CD14-positive monocyte (primary cell): ENCODE measurements around the gene OSTF1. TPM values are rescaled to one million over a fixed set of nuclear protein-coding genes. Genes with fewer than 3 reads are reported as not detected.

ENCODE experiments used
- DNase-seq, 3 donors: peaks; one replicate each; pipeline ENCODE4 v3.0.0-alpha.2; 2011 to 2022
- H2AFZ ChIP-seq: 2 replicates; pipeline ENCODE4 v1.6.0; 2012; ENCODE audit warnings: mild to moderate bottlenecking, low read depth, low read length, inconsistent platforms; ENCODE audit not compliant: insufficient read depth, poor library complexity, severe bottlenecking
- H3K27ac ChIP-seq, 2 donors: 1 replicate in 1 of 2; 2 replicates in 1 of 2; pipeline ENCODE4 v1.5.1; 2012 to 2013; ENCODE audit warnings: low read length in 2 of 2, control low read depth in 1 of 2, inconsistent platforms in 1 of 2, low read depth in 1 of 2, mild to moderate bottlenecking in 1 of 2
- H3K27me3 ChIP-seq, 2 donors: one replicate each; pipeline versions ENCODE4 v1.6.0 to v1.6.1; 2011 to 2013; ENCODE audit warnings: low read length in 2 of 2; ENCODE audit not compliant: control insufficient read depth in 2 of 2, insufficient read depth in 2 of 2
- H3K36me3 ChIP-seq, 2 donors: replicated peaks in 1 of 2; 1 replicate in 1 of 2; 2 replicates in 1 of 2; pipeline versions ENCODE4 v1.5.1 to v1.6.1; 2012 to 2013; ENCODE audit warnings: low read length in 2 of 2, control low read depth in 1 of 2, inconsistent platforms in 1 of 2, mild to moderate bottlenecking in 1 of 2; ENCODE audit not compliant: insufficient read depth in 2 of 2, control insufficient read depth in 1 of 2
- H3K4me1 ChIP-seq, 2 donors: 1 replicate in 1 of 2; 2 replicates in 1 of 2; pipeline versions ENCODE4 v1.5.1 to v1.6.1; 2012 to 2013; ENCODE audit warnings: low read length in 2 of 2, control low read depth in 1 of 2, inconsistent platforms in 1 of 2, mild to moderate bottlenecking in 1 of 2, moderate library complexity in 1 of 2; ENCODE audit not compliant: insufficient read depth in 2 of 2, control insufficient read depth in 1 of 2
- H3K4me2 ChIP-seq: replicated peaks from 2 replicates; pipeline ENCODE3; 2012; ENCODE audit warnings: low read length, moderate library complexity, mild to moderate bottlenecking; ENCODE audit not compliant: poor library complexity, severe bottlenecking; ENCODE audit errors: extremely low read depth
- H3K4me3 ChIP-seq, 3 experiments: fragments of 200-600 bp in 1 of 3; sonication (generic) in 1 of 3; replicated peaks in 1 of 3; 1 replicate in 2 of 3; 2 replicates in 1 of 3; pipeline ENCODE4 v1.5.1; 2011 to 2013; ENCODE audit warnings: low read length in 3 of 3, mild to moderate bottlenecking in 3 of 3, control low read depth in 2 of 3, low read depth in 2 of 3, inconsistent platforms in 1 of 3, moderate library complexity in 1 of 3
- H3K79me2 ChIP-seq: 2 replicates; pipeline ENCODE4 v1.6.0; 2012; ENCODE audit warnings: mild to moderate bottlenecking, control low read depth, inconsistent platforms, low read length, moderate library complexity; ENCODE audit not compliant: insufficient read depth
- H3K9ac ChIP-seq: 2 replicates; pipeline ENCODE4 v1.6.0; 2017; ENCODE audit warnings: low read length, mild to moderate bottlenecking; ENCODE audit not compliant: insufficient read depth, poor library complexity, severe bottlenecking
- H3K9me3 ChIP-seq, 2 donors: replicated peaks in 1 of 2; 1 replicate in 1 of 2; 2 replicates in 1 of 2; pipeline versions ENCODE4 v1.5.1 to v1.6.1; 2012 to 2013; ENCODE audit warnings: low read length in 2 of 2, control low read depth in 1 of 2; ENCODE audit not compliant: control insufficient read depth in 1 of 2, insufficient read depth in 1 of 2
- H4K20me1 ChIP-seq: 2 replicates; pipeline ENCODE4 v1.6.0; 2012; ENCODE audit warnings: mild to moderate bottlenecking, low read length, control low read depth, moderate library complexity; ENCODE audit not compliant: insufficient read depth
- H3K27ac Mint-ChIP-seq, 7 donors: one replicate each; pipeline ENCODE4 v1.8.0; 2020; ENCODE audit warnings: mild to moderate bottlenecking in 7 of 7, mixed read lengths in 7 of 7, moderate library complexity in 6 of 7, inconsistent platforms in 2 of 7
- H3K27me3 Mint-ChIP-seq, 3 donors: one replicate each; pipeline ENCODE4 v1.8.0; 2021 to 2022; ENCODE audit warnings: low read depth in 3 of 3, mild to moderate bottlenecking in 3 of 3, mixed read lengths in 3 of 3, moderate library complexity in 3 of 3, inconsistent platforms in 1 of 3
- H3K36me3 Mint-ChIP-seq, 2 donors: one replicate each; pipeline ENCODE4 v1.8.0; 2020; ENCODE audit warnings: mixed read lengths in 2 of 2, inconsistent platforms in 1 of 2, mild to moderate bottlenecking in 1 of 2
- H3K4me1 Mint-ChIP-seq: one replicate; pipeline ENCODE4 v1.8.0; 2020; ENCODE audit warnings: mild to moderate bottlenecking, mixed read lengths
- H3K4me3 Mint-ChIP-seq, 2 donors: one replicate each; pipeline ENCODE4 v1.8.0; 2020; ENCODE audit warnings: mild to moderate bottlenecking in 2 of 2, mixed read lengths in 2 of 2, moderate library complexity in 1 of 2
- H3K9me3 Mint-ChIP-seq, 7 donors: one replicate each; pipeline ENCODE4 v1.8.0; 2020 to 2022; ENCODE audit warnings: mixed read lengths in 7 of 7, mild to moderate bottlenecking in 6 of 7, moderate library complexity in 6 of 7, inconsistent platforms in 2 of 7
- WGBS: methylation state at CpG from one replicate; pipeline ENCODE4 v1.1.5; 2013; ENCODE audit warnings: missing lambda C conversion rate; ENCODE audit not compliant: insufficient coverage; 5-methylcytosine and 5-hydroxymethylcytosine counted together
- intact Hi-C, 2 donors: fragments of 100-400 bp; cut with micrococcal nuclease; formaldehyde crosslinking; loops; one replicate each; pipeline versions ENCODE4 v1.15.0 to v1.15.1; 2023
- polyA plus RNA-seq, 3 donors: library from polyadenylated mRNA; depleted of rRNA in 1 of 3; unstranded in 2 of 3; stranded (reverse) in 1 of 3; fragments of 300-500 nt in 2 of 3; fragments of >200 nt in 1 of 3; fragmentation: Illumina TruSeq in 2 of 3; gene quantifications; 1 replicate in 2 of 3; 2 replicates in 1 of 3; pipeline ENCODE4 v1.2.3, GENCODE V29; 2012 to 2021
- TF ChIP-seq, protein P1 (sequence below): fragments of 200-600 bp; IDR thresholded peaks from one replicate; pipeline ENCODE4 v1.8.0; 2022; ENCODE audit warnings: antibody characterized with exemption, mild to moderate bottlenecking

The OSTF1 gene
- polyA plus RNA-seq, 3 donors, result 59.8 to 296 (median 240) TPM

DNA sequence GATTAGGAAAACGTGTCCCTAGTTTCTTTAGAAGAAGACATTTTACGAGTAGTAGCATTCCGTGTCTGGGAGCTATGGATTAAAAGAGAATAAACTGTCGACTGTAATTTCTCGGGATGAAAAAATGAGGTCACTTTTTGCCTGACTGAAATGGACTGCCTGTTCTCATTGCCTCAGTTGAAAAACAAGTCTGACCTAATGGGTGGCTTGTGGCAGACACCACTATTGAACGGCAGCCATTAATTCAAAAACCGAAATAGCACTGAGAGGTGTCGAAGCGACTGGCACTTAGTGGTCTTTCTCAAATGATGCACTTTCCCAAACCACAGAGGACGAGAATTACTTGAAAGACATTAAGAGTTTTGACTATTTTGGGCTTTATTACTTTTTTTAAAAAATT, 35.4 kb downstream of the OSTF1 start:
- 98% methylated on average over 8 of the region's 10 CpGs for WGBS
- Histone ChIP-seq H3K79me2 (peaks cover 95% of the 10 kb centered on the region), H3K4me2 (no peak overlapping the region), H2AFZ (no peak overlapping the region), H3K4me1 (no peaks in the 10 kb centered on the region), H3K36me3 (peaks cover 31 to 73% of the 10 kb centered on the region in 2 donors), H3K27ac (no peak overlapping the region), H3K4me3 (no peak overlapping the region), H3K9ac (no peak overlapping the region), H3K27me3 (no peaks in the 10 kb centered on the region), H3K9me3 (no peaks in the 10 kb centered on the region), H4K20me1 (peaks cover 96% of the 10 kb centered on the region)
- peaks cover 25% of the 10 kb centered on the region for H3K4me1 Mint-ChIP-seq
- no peak for DNase-seq
- H3K27me3 Mint-ChIP-seq, result no peaks in the 10 kb centered on the region
- intact Hi-C loops, result no loop called here
- H3K9me3 Mint-ChIP-seq, result peaks cover 0 to 4% (median 0%) of the 10 kb centered on the region in 7 donors
- peaks cover 52 to 64% of the 10 kb centered on the region in 2 donors for H3K36me3 Mint-ChIP-seq
- TF ChIP-seq, protein P1, sequence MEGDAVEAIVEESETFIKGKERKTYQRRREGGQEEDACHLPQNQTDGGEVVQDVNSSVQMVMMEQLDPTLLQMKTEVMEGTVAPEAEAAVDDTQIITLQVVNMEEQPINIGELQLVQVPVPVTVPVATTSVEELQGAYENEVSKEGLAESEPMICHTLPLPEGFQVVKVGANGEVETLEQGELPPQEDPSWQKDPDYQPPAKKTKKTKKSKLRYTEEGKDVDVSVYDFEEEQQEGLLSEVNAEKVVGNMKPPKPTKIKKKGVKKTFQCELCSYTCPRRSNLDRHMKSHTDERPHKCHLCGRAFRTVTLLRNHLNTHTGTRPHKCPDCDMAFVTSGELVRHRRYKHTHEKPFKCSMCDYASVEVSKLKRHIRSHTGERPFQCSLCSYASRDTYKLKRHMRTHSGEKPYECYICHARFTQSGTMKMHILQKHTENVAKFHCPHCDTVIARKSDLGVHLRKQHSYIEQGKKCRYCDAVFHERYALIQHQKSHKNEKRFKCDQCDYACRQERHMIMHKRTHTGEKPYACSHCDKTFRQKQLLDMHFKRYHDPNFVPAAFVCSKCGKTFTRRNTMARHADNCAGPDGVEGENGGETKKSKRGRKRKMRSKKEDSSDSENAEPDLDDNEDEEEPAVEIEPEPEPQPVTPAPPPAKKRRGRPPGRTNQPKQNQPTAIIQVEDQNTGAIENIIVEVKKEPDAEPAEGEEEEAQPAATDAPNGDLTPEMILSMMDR, result no peak
- H3K27ac Mint-ChIP-seq, result peak overlapping the region in 1 of 7 donors; percentile 12
- no peak overlapping the region for H3K4me3 Mint-ChIP-seq

DNA sequence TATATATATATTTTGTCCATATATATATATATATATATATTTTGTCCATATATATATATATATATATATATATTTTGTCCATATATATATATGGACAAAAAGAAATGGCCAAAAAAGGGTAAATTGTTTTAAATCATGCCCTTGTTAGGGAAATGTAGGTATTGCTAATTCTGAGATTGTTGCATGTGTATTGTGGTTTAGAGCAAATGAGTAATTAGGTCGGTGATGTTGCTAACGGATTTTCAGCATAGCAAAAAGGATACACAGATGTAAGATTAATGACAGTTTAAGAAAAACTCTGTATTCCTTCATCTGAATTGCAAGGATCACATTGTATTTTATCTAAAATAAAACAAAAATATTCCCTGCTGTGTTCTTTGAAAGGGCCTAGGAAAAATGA, 40.2 kb downstream of the OSTF1 start:
- DNase-seq, result no peak
- Histone ChIP-seq H3K9ac (no peak overlapping the region), H2AFZ (no peak overlapping the region), H3K27ac (no peak overlapping the region), H3K79me2 (peaks cover 68% of the 10 kb centered on the region), H3K4me3 (no peak overlapping the region), H3K4me1 (peaks cover 10 to 12% of the 10 kb centered on the region in 2 donors), H3K9me3 (no peaks in the 10 kb centered on the region), H4K20me1 (peaks cover 96% of the 10 kb centered on the region), H3K27me3 (no peaks in the 10 kb centered on the region), H3K4me2 (no peak overlapping the region), H3K36me3 (peaks cover 48 to 76% of the 10 kb centered on the region in 2 donors)
- intact Hi-C loops, result no loop called here
- TF ChIP-seq, protein P1, result no peak
- no peaks in the 10 kb centered on the region for H3K27me3 Mint-ChIP-seq
- peaks cover 17% of the 10 kb centered on the region for H3K4me1 Mint-ChIP-seq
- no peak overlapping the region for H3K27ac Mint-ChIP-seq
- H3K36me3 Mint-ChIP-seq, result peaks cover 60 to 70% of the 10 kb centered on the region in 2 donors
- H3K4me3 Mint-ChIP-seq, result no peak overlapping the region
- WGBS, result no CpG with 5 or more reads among the region's 2 CpGs
- H3K9me3 Mint-ChIP-seq, result no peaks in the 10 kb centered on the region
